ENCODE data around the gene ERICH4. TPM values are rescaled to one million over a fixed set of nuclear protein-coding genes. Genes with fewer than 3 reads are reported as not detected.
A peak's percentile ranks its signal among the peaks of the same experiment; 100 is the strongest.

ERICH4 gene
- total and polyA plus RNA-seq, 2 donors (not counting 1 experiment from before 2014, with no cell fraction given) = not detected

- ATAC-seq (ENCODE audit: low read depth) = peak; percentile 32
- intact Hi-C loops (cut with micrococcal nuclease) = no loop called here
- H3K36me3 ChIP-seq (replicated peaks in 1 of 2; ENCODE audit: control extremely low read depth in 1 of 2, control insufficient read depth in 1 of 2, extremely low read depth in 1 of 2, insufficient read depth in 2 of 2, low read length in 1 of 2) = peaks cover 0 to 48% of the 10 kb centered on the region in 2 experiments
- Mint-ChIP-seq H3K4me3 (peak overlapping the region; percentile 40), H3K9me3 (ENCODE audit: insufficient read depth) (no peaks in the 10 kb centered on the region), H3K27me3 (no peaks in the 10 kb centered on the region), H3K27ac (peak overlapping the region; percentile 57), H3K4me1 (peaks cover 13% of the 10 kb centered on the region)
- H3K4me2 ChIP-seq (replicated peaks; ENCODE audit: low read depth, low read length, poor library complexity, severe bottlenecking) = peak overlapping the region; percentile 69
- no peak overlapping the region for H3K4me3 ChIP-seq (ENCODE audit: control extremely low read depth in 1 of 5, extremely low read depth in 1 of 5, insufficient read depth in 1 of 5, low read depth in 2 of 5, low read length in 4 of 5)
- ChIA-PET CTCF (interaction anchor here (0.6 to 2.1 kb wide), 2 partner anchors 21 to 848 kb away, joined by 3 to 4 read pairs; no protein-coding TSS in a partner anchor), POLR2A (no interaction called here)
- H3K79me2 ChIP-seq (ENCODE audit: control insufficient read depth, insufficient read depth, low read length) = no peaks in the 10 kb centered on the region
- H3K9ac ChIP-seq (ENCODE audit: low read length) = peak overlapping the region; percentile 19
- H4K20me1 ChIP-seq (ENCODE audit: control insufficient read depth, insufficient read depth, low read length, poor library complexity, severe bottlenecking) = no peaks in the 10 kb centered on the region
- no peaks in the 10 kb centered on the region for H3K27me3 ChIP-seq (replicated peaks in 1 of 4; ENCODE audit: control extremely low read depth in 1 of 4, control insufficient read depth in 3 of 4, insufficient read depth in 4 of 4, low read length in 3 of 4)
- 21% methylated on average over 14 of the region's 23 CpGs for WGBS (ENCODE audit: insufficient coverage)
- H3K27ac ChIP-seq (ENCODE audit: low read length in 2 of 2) = peak overlapping the region in 1 of 2 donors; percentile 36
- TF ChIP-seq EZH2 (IDR thresholded peaks at IDR 0.05; ENCODE audit: borderline replicate concordance, insufficient read depth, low read depth, low read length, poor library complexity, severe bottlenecking) (no peak), CTCF (IDR thresholded peaks at IDR 0.05) (no peak)
- H3K4me1 ChIP-seq (ENCODE audit: control insufficient read depth in 2 of 2, insufficient read depth in 2 of 2, low read length in 2 of 2) = peaks cover 12 to 15% of the 10 kb centered on the region in 2 donors
- peak overlapping the region; percentile 71 for H2AFZ ChIP-seq (ENCODE audit: insufficient read depth, low read depth, low read length, poor library complexity, severe bottlenecking)
- DNase-seq = no peak
- H3K9me3 ChIP-seq (ENCODE audit: control extremely low read depth in 1 of 3, control insufficient read depth in 2 of 3, insufficient read depth in 1 of 3, low read length in 2 of 3) = no peaks in the 10 kb centered on the region
Observed at GRCh38 chr19:41427647-41428480, 15.1 kb upstream of the ERICH4 start.

GRCh38 chr19:41428481-41428859 is 14.5 kb upstream of the ERICH4 start:
- intact Hi-C loops (cut with micrococcal nuclease) = no loop called here
- peak overlapping the region; percentile 19 for H3K9ac ChIP-seq (ENCODE audit: low read length)
- no peaks in the 10 kb centered on the region for H3K27me3 ChIP-seq (replicated peaks in 1 of 4; ENCODE audit: control extremely low read depth in 1 of 4, control insufficient read depth in 3 of 4, insufficient read depth in 4 of 4, low read length in 3 of 4)
- Mint-ChIP-seq H3K9me3 (ENCODE audit: insufficient read depth) (no peaks in the 10 kb centered on the region), H3K27me3 (no peaks in the 10 kb centered on the region), H3K4me3 (no peak overlapping the region), H3K27ac (peak overlapping the region; percentile 26), H3K4me1 (peaks cover 13% of the 10 kb centered on the region)
- POLR2A ChIA-PET = no interaction called here
- H3K79me2 ChIP-seq (ENCODE audit: control insufficient read depth, insufficient read depth, low read length) = no peaks in the 10 kb centered on the region
- CTCF ChIA-PET = interaction anchor here (0.6 to 2.1 kb wide), 3 partner anchors 21 to 849 kb away, joined by 3 to 4 read pairs (median 3); no protein-coding TSS in a partner anchor
- DNase-seq (no peak), ATAC-seq (ENCODE audit: low read depth) (no peak)
- TF ChIP-seq CTCF (IDR thresholded peaks at IDR 0.05) = no peak
- no peak for TF ChIP-seq EZH2 (IDR thresholded peaks at IDR 0.05; ENCODE audit: borderline replicate concordance, insufficient read depth, low read depth, low read length, poor library complexity, severe bottlenecking)
- peak overlapping the region; percentile 71 for H2AFZ ChIP-seq (ENCODE audit: insufficient read depth, low read depth, low read length, poor library complexity, severe bottlenecking)
- H3K4me3 ChIP-seq (ENCODE audit: control extremely low read depth in 1 of 5, extremely low read depth in 1 of 5, insufficient read depth in 1 of 5, low read depth in 2 of 5, low read length in 4 of 5) = no peak overlapping the region
- peaks cover 0 to 50% of the 10 kb centered on the region in 2 experiments for H3K36me3 ChIP-seq (replicated peaks in 1 of 2; ENCODE audit: control extremely low read depth in 1 of 2, control insufficient read depth in 1 of 2, extremely low read depth in 1 of 2, insufficient read depth in 2 of 2, low read length in 1 of 2)
- peak overlapping the region in 1 of 2 donors; percentile 36 for H3K27ac ChIP-seq (ENCODE audit: low read length in 2 of 2)
- H4K20me1 ChIP-seq (ENCODE audit: control insufficient read depth, insufficient read depth, low read length, poor library complexity, severe bottlenecking) = no peaks in the 10 kb centered on the region
- no peaks in the 10 kb centered on the region for H3K9me3 ChIP-seq (ENCODE audit: control extremely low read depth in 1 of 3, control insufficient read depth in 2 of 3, insufficient read depth in 1 of 3, low read length in 2 of 3)
- WGBS (ENCODE audit: insufficient coverage) = no CpG with 5 or more reads among the region's 1 CpG
- peaks cover 12 to 15% of the 10 kb centered on the region in 2 donors for H3K4me1 ChIP-seq (ENCODE audit: control insufficient read depth in 2 of 2, insufficient read depth in 2 of 2, low read length in 2 of 2)
- peak overlapping the region; percentile 69 for H3K4me2 ChIP-seq (replicated peaks; ENCODE audit: low read depth, low read length, poor library complexity, severe bottlenecking)

Measured in B cell (primary cell).